Liver (tissue), 9 donors: ENCODE measurements around the gene CD163L1. TPM values are rescaled to one million over a fixed set of nuclear protein-coding genes. Genes with fewer than 3 reads are reported as not detected.

Source experiments
- DNase-seq: peaks from one replicate; pipeline ENCODE4 v3.0.0-alpha.2; 2017; ENCODE audit warnings: low spot score
- H3K27ac ChIP-seq, 2 donors: one replicate each; pipeline ENCODE4 v1.7.0; 2013; ENCODE audit warnings: inconsistent platforms in 2 of 2, low read length in 2 of 2, control low read depth in 1 of 2, low read depth in 1 of 2, mild to moderate bottlenecking in 1 of 2
- H3K27me3 ChIP-seq, 4 donors: one replicate each; pipeline versions ENCODE4 v1.6.1 to v1.7.0; 2013; ENCODE audit warnings: low read length in 3 of 4, inconsistent platforms in 1 of 4, mild to moderate bottlenecking in 1 of 4, moderate library complexity in 1 of 4; ENCODE audit not compliant: control insufficient read depth in 4 of 4, insufficient read depth in 4 of 4
- H3K36me3 ChIP-seq, 4 donors: one replicate each; pipeline versions ENCODE4 v1.6.1 to v1.7.0; 2013; ENCODE audit warnings: low read length in 3 of 4, mild to moderate bottlenecking in 3 of 4, low read depth in 1 of 4, moderate library complexity in 1 of 4; ENCODE audit not compliant: control insufficient read depth in 4 of 4, insufficient read depth in 3 of 4
- H3K4me1 ChIP-seq, 4 donors: one replicate each; pipeline versions ENCODE4 v1.6.1 to v1.7.0; 2013; ENCODE audit warnings: low read length in 3 of 4, mild to moderate bottlenecking in 3 of 4, moderate library complexity in 1 of 4; ENCODE audit not compliant: control insufficient read depth in 4 of 4, insufficient read depth in 4 of 4
- H3K4me3 ChIP-seq, 3 donors: one replicate each; pipeline versions ENCODE4 v1.6.1 to v1.7.0; 2013; ENCODE audit warnings: low read length in 3 of 3, control low read depth in 1 of 3, low read depth in 1 of 3, mild to moderate bottlenecking in 1 of 3
- H3K9ac ChIP-seq, 2 donors: one replicate each; pipeline ENCODE4 v1.7.0; 2013; ENCODE audit warnings: low read length in 2 of 2, mild to moderate bottlenecking in 2 of 2, moderate library complexity in 2 of 2, control low read depth in 1 of 2, low read depth in 1 of 2
- H3K9me3 ChIP-seq, 4 donors: one replicate each; pipeline versions ENCODE4 v1.6.1 to v1.7.0; 2013; ENCODE audit warnings: low read length in 3 of 4; ENCODE audit not compliant: control insufficient read depth in 4 of 4
- FOXA1 ChIP-seq: IDR thresholded peaks from 2 replicates; pipeline ENCODE4 v1.6.1; 2016; ENCODE audit warnings: antibody characterized with exemption
- FOXA2 ChIP-seq: IDR thresholded peaks from 2 replicates; pipeline ENCODE4 v1.6.1; 2016; ENCODE audit warnings: antibody characterized with exemption
- GABPA ChIP-seq, 2 donors: IDR thresholded peaks in 1 of 2; conservative IDR thresholded peaks in 1 of 2; 2 replicates each; pipeline ENCODE4 v1.6.1; 2016; ENCODE audit warnings: antibody characterized with exemption in 2 of 2, mild to moderate bottlenecking in 1 of 2, moderate library complexity in 1 of 2
- HNF4A ChIP-seq, 2 donors: conservative IDR thresholded peaks; 2 replicates each; pipeline ENCODE4 v1.6.1; 2016; ENCODE audit warnings: antibody characterized with exemption in 2 of 2, mild to moderate bottlenecking in 2 of 2
- HNF4G ChIP-seq: IDR thresholded peaks from 2 replicates; pipeline ENCODE4 v1.6.1; 2016; ENCODE audit warnings: antibody characterized with exemption
- JUND ChIP-seq, 2 donors: IDR thresholded peaks; 2 replicates each; pipeline ENCODE4 v1.6.1; 2016; ENCODE audit warnings: antibody characterized with exemption in 2 of 2
- NR2F2 ChIP-seq: IDR thresholded peaks from 2 replicates; pipeline ENCODE4 v1.6.1; 2016; ENCODE audit warnings: antibody characterized with exemption
- RAD21 ChIP-seq, 2 donors: IDR thresholded peaks; 2 replicates each; pipeline ENCODE4 v1.6.1; 2016; ENCODE audit warnings: antibody characterized with exemption in 2 of 2, mild to moderate bottlenecking in 2 of 2
- REST ChIP-seq: IDR thresholded peaks from 2 replicates; pipeline ENCODE4 v1.6.1; 2016; ENCODE audit warnings: antibody characterized with exemption, mild to moderate bottlenecking
- RXRA ChIP-seq, 2 donors: IDR thresholded peaks; 2 replicates each; pipeline ENCODE4 v1.6.1; 2017 to 2018; ENCODE audit warnings: antibody characterized with exemption in 2 of 2, mild to moderate bottlenecking in 1 of 2
- SP1 ChIP-seq: IDR thresholded peaks from 2 replicates; pipeline ENCODE4 v1.6.1; 2018; ENCODE audit warnings: antibody characterized with exemption, mild to moderate bottlenecking
- TAF1 ChIP-seq: conservative IDR thresholded peaks from 2 replicates; pipeline ENCODE4 v1.6.1; 2016; ENCODE audit warnings: antibody characterized with exemption, mild to moderate bottlenecking
- YY1 ChIP-seq: IDR thresholded peaks from 2 replicates; pipeline ENCODE4 v1.6.1; 2016; ENCODE audit warnings: antibody characterized with exemption, mild to moderate bottlenecking
- WGBS: extraction: QIAGEN DNeasy Blood & Tissue Kit; methylation state at CpG from one replicate; pipeline ENCODE4 v1.1.7; 2013; 5-methylcytosine and 5-hydroxymethylcytosine counted together
- polyA plus RNA-seq, 2 donors: library from polyadenylated mRNA; stranded (reverse) in 1 of 2; unstranded in 1 of 2; fragments of 200-250 nt in 1 of 2; fragments of >200 nt in 1 of 2; fragmentation: Nextera tagmentation in 1 of 2; extraction: Ambion mirVana in 1 of 2; gene quantifications; one replicate each; pipeline versions ENCODE4 v1.2.1 to v1.2.3, GENCODE V29; 2013 to 2015
- total RNA-seq, 2 donors: library from RNA; depleted of rRNA; stranded (reverse); fragments of >200 nt; gene quantifications; one replicate each; pipeline ENCODE4 v1.2.3, GENCODE V29; 2014
- TF ChIP-seq, protein P1 (sequence below): IDR thresholded peaks from 2 replicates; pipeline ENCODE4 v1.6.1; 2016; ENCODE audit warnings: antibody characterized with exemption
- TF ChIP-seq, protein P2 (sequence below): IDR thresholded peaks from 2 replicates; pipeline ENCODE4 v1.6.1; 2016; ENCODE audit warnings: antibody characterized with exemption
- TF ChIP-seq, protein P3 (sequence below): fragments of 150-350 bp; IDR thresholded peaks from 2 replicates; pipeline ENCODE4 v1.5.1; 2017; ENCODE audit warnings: improper control_type of control experiment, low read depth, low read length; ENCODE audit not compliant: missing input control
- donor health status: healthy.
- donor health status: healthy.
- donor health status: healthy.
- donor health status: healthy.
- donor health status: healthy.

The CD163L1 gene
- total and polyA plus RNA-seq, 4 donors: 0.31 to 8.4 (median 1.1) TPM

GRCh38 chr12:7404275-7404674 lies 39.7 kb downstream of the CD163L1 start:
- H3K9ac ChIP-seq: no peak overlapping the region
- no peaks in the 10 kb centered on the region for H3K9me3 ChIP-seq
- H3K36me3 ChIP-seq: no peaks in the 10 kb centered on the region
- H3K4me3 ChIP-seq: no peak overlapping the region
- no peaks in the 10 kb centered on the region for H3K4me1 ChIP-seq
- peaks cover 0 to 8% (median 2%) of the 10 kb centered on the region in 4 donors for H3K27me3 ChIP-seq
- no peak overlapping the region for H3K27ac ChIP-seq
- TF ChIP-seq GABPA (IDR thresholded peaks at IDR 0.05 in 1 of 2, conservative IDR thresholded peaks at IDR 0.05 in 1 of 2): no peak
- no peak for TF ChIP-seq NR2F2
- TF ChIP-seq FOXA2: no peak
- TF ChIP-seq, protein P1, sequence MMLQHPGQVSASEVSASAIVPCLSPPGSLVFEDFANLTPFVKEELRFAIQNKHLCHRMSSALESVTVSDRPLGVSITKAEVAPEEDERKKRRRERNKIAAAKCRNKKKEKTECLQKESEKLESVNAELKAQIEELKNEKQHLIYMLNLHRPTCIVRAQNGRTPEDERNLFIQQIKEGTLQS: no peak
- no peak for TF ChIP-seq REST
- TF ChIP-seq HNF4A (conservative IDR thresholded peaks at IDR 0.05): no peak
- TF ChIP-seq, protein P2, sequence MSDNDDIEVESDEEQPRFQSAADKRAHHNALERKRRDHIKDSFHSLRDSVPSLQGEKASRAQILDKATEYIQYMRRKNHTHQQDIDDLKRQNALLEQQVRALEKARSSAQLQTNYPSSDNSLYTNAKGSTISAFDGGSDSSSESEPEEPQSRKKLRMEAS: no peak
- no peak for TF ChIP-seq SP1
- no peak for TF ChIP-seq TAF1
- TF ChIP-seq JUND (IDR thresholded peaks at IDR 0.05): no peak
- TF ChIP-seq FOXA1: no peak
- TF ChIP-seq RAD21 (IDR thresholded peaks at IDR 0.05): no peak
- DNase-seq: no peak
- WGBS: 55% methylated on average over 2 of the region's 2 CpGs

DNA sequence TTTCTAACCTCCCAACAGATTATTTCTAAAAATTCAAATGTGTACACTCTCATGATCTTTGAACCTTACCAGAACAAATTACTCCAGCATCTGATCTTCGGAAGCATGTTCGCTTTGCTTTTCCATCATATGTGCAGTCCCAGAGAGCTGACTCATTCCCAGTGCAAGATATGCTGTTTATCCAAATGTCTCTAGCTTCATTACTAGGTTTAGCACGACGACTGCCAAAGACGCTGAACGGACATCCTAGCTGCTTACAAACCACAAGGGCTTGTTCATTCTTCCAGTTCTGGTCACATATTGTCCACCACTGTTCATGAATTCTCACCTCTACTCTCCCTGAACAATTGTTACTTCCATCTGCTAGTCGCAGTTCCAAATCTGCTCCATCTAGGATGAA lies 40.5 kb downstream of the CD163L1 start:
- no peak overlapping the region for H3K4me3 ChIP-seq
- H3K27ac ChIP-seq: no peak overlapping the region
- DNase-seq: no peak
- H3K9me3 ChIP-seq: no peaks in the 10 kb centered on the region
- no peaks in the 10 kb centered on the region for H3K36me3 ChIP-seq
- peaks cover 0 to 7% (median 2%) of the 10 kb centered on the region in 4 donors for H3K27me3 ChIP-seq
- TF ChIP-seq HNF4A (conservative IDR thresholded peaks at IDR 0.05) (no peak), FOXA2 (no peak), SP1 (no peak), YY1 (no peak), NR2F2 (no peak), RXRA (IDR thresholded peaks at IDR 0.05) (no peak), HNF4G (no peak), RAD21 (IDR thresholded peaks at IDR 0.05) (no peak)
- TF ChIP-seq, protein P2: no peak
- TF ChIP-seq, protein P1: no peak
- TF ChIP-seq, protein P3, sequence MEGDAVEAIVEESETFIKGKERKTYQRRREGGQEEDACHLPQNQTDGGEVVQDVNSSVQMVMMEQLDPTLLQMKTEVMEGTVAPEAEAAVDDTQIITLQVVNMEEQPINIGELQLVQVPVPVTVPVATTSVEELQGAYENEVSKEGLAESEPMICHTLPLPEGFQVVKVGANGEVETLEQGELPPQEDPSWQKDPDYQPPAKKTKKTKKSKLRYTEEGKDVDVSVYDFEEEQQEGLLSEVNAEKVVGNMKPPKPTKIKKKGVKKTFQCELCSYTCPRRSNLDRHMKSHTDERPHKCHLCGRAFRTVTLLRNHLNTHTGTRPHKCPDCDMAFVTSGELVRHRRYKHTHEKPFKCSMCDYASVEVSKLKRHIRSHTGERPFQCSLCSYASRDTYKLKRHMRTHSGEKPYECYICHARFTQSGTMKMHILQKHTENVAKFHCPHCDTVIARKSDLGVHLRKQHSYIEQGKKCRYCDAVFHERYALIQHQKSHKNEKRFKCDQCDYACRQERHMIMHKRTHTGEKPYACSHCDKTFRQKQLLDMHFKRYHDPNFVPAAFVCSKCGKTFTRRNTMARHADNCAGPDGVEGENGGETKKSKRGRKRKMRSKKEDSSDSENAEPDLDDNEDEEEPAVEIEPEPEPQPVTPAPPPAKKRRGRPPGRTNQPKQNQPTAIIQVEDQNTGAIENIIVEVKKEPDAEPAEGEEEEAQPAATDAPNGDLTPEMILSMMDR: no peak
- 77% methylated on average over 7 of the region's 7 CpGs for WGBS
- no peak overlapping the region for H3K9ac ChIP-seq
- H3K4me1 ChIP-seq: no peaks in the 10 kb centered on the region
